HUES64 (cell line): ENCODE results near the gene TIPIN.

ENCODE experiments used
- H3K27ac ChIP-seq: 2 replicates; pipeline ENCODE4 v1.7.0; 2013; ENCODE audit warnings: low read depth, low read length, inconsistent platforms
- H3K27me3 ChIP-seq: 2 replicates; pipeline ENCODE4 v1.6.1; 2013; ENCODE audit warnings: mild to moderate bottlenecking, low read length; ENCODE audit not compliant: insufficient read depth
- H3K36me3 ChIP-seq: 2 replicates; pipeline ENCODE4 v1.6.1; 2013; ENCODE audit warnings: mild to moderate bottlenecking, low read length; ENCODE audit not compliant: insufficient read depth
- H3K4me1 ChIP-seq: 2 replicates; pipeline ENCODE4 v1.6.1; 2013; ENCODE audit warnings: mild to moderate bottlenecking, low read length, moderate library complexity; ENCODE audit not compliant: insufficient read depth
- H3K4me3 ChIP-seq: 2 replicates; pipeline ENCODE4 v1.5.1; 2013; ENCODE audit warnings: mild to moderate bottlenecking, low read length, moderate library complexity
- H3K9ac ChIP-seq: 2 replicates; pipeline ENCODE4 v1.6.1; 2013; ENCODE audit warnings: mild to moderate bottlenecking, low read depth, low read length
- H3K9me3 ChIP-seq: 2 replicates; pipeline ENCODE4 v1.6.1; 2013; ENCODE audit warnings: low read depth, low read length; ENCODE audit not compliant: insufficient read depth
- WGBS: fragments of 150-250, 120-280 bp; methylation state at CpG from one replicate; pipeline ENCODE4 v1.1.7; 2013; ENCODE audit warnings: missing lambda C conversion rate; 5-methylcytosine and 5-hydroxymethylcytosine counted together

Gene TIPIN

DNA sequence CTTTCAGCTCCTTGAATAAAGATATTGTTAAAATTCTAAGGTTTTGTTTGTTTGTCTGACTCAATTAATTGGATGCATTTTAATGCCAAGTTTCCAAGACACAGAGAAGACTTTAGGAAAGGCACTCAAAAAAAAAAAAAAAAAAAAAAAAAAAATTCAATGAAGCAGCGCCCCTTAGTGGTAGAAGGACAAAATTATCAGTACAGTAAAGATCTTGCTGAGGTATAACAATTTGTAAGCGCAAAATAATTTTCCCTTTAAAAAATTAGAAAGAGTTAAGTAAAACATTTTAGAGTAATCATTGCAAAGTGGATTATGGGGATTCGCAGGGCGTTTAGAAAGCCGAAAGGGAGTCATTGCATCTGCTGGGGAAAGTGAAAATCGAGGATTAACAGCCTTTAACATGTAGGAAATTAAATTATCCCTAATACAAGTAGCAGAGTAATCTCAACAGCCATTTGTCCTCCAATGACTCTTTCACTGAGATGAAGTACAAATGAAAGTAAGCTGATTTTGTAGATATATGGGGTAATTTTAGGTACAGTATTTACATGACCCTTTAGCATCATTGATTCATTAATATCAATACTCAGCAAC, 68.9 kb downstream of the TIPIN start:
- Histone ChIP-seq H3K4me3 (no peak overlapping the region), H3K27me3 (peaks cover 1% of the 10 kb centered on the region; the same call in 1 of the 2 replicates), H3K36me3 (no peaks in the 10 kb centered on the region), H3K9ac (no peak overlapping the region), H3K4me1 (peaks cover 4% of the 10 kb centered on the region; the same call in 1 of the 2 replicates), H3K27ac (no peak overlapping the region), H3K9me3 (no peaks in the 10 kb centered on the region)
- whole genome bisulfite sequencing = 8% methylated on average over 4 of the region's 6 CpGs
